Measurements from ENCODE around the gene TCF3. TPM values are rescaled to one million over a fixed set of nuclear protein-coding genes. Genes with fewer than 3 reads are reported as not detected.
"Not testable (repeated sequence)": the region's sequence is repeated elsewhere in the genome, so short reads cannot be mapped to it uniquely, and the experiment has no call there.

Gene TCF3
- total RNA-seq, 6 experiments from 2014 or later, result 74.9 to 102 (median 82.0) TPM

DNA sequence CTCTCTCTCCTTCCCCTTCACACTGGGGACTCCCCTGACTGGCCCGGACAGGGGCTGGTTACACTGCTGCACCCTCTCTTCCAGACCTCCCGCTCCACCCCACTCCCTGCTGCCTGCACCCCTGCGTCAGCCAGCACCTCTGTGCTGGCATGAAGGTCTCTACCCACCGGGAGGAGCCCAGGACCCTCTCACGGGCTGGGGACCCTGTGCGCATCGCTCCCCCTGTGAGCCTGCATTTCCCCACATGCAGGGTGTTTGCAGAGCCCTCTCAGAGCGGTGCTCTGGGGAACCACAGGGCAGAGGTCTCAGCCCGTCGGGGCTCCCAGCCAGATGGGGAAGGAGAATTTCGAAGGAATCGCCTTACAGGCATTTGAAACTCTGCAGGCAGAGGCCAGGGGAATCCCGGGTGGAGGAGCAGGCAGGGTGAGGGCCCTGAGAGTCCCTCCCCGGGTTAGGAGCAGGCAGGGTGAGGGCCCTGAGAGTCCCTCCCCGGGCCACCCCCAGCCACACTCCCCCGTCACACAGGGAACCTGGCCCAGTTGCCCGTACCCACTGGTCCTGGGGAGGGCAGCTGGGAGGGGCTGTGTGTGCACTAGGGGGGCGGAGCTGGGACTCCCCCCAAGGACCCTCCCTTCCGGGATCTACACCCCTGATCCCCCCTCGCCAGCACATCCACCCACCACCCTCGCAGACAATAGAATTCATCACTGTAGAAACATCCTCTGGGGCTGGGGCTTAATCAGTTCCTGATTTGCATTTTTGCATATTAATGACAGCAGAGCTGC, 16.3 kb upstream of the TCF3 start:
- DNase-seq, result no peak
- Mint-ChIP-seq H3K4me1 (ENCODE audit: low read depth) (peaks cover 10% of the 10 kb centered on the region), H3K9me3 (no peaks in the 10 kb centered on the region), H3K27me3 (ENCODE audit: insufficient read depth) (peaks cover 25% of the 10 kb centered on the region), H3K27ac (no peak overlapping the region), H3K36me3 (ENCODE audit: low read depth) (no peaks in the 10 kb centered on the region), H3K4me3 (peak overlapping the region; percentile 16; the same call in 1 of the 2 replicates)
- no peak for TF ChIP-seq CTCF (IDR thresholded peaks at IDR 0.05)

DNA sequence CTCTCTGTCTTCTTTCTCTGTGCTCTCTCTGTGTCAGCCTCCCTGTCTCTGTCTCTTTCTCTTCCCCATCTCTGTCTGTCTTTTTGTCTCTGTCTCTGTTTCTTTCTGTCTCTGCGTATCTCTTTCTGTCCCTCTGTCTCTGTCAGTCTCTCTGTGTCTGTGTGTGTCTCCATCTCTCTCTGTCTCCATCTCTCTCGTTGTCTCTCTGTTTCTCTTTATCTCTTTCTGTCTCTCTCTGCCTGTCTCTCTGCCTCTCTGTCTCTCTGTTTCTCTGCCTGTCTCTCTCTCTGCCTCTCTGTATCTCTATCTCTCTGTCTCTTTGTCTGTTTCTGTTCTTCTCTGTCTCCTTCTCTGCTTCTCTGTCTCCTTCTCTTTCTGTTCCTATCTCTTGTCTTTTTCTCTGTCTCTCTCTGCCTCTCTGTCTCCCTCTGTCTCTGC, 15.7 kb upstream of the TCF3 start:
- Mint-ChIP-seq H3K27ac (no peak overlapping the region), H3K4me1 (ENCODE audit: low read depth) (peaks cover 10% of the 10 kb centered on the region), H3K27me3 (ENCODE audit: insufficient read depth) (peaks cover 20% of the 10 kb centered on the region), H3K9me3 (no peaks in the 10 kb centered on the region), H3K36me3 (ENCODE audit: low read depth) (no peaks in the 10 kb centered on the region), H3K4me3 (peak overlapping the region; percentile 16)
- no peak for TF ChIP-seq CTCF (IDR thresholded peaks at IDR 0.05)
- no peak for DNase-seq

DNA sequence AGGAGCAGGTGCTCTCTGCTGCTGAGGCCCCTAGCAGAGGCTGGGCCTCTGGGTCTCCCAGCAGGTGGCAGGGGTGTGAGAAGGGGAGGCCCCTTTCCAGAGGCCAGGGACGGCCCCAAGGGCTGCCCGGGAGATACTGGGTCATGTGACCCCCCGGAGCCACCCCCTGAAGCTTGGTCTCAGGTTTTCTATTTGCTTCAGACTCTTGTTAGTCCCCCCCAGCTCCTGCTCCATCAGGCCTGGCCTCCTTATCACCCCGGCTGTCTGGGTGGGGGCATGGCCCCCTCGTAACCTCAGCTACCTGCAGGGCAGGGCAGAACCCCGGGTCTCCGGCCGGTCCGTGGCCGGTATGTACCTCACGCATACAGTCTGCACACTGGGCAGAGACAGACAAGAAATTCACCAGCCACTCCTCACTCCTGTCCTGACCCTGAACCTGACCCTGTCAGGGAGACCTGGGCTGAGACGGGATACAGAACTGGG, 13.2 kb upstream of the TCF3 start:
- H3K36me3 Mint-ChIP-seq (ENCODE audit: low read depth), result no peaks in the 10 kb centered on the region
- no peak for TF ChIP-seq CTCF (IDR thresholded peaks at IDR 0.05)

DNA sequence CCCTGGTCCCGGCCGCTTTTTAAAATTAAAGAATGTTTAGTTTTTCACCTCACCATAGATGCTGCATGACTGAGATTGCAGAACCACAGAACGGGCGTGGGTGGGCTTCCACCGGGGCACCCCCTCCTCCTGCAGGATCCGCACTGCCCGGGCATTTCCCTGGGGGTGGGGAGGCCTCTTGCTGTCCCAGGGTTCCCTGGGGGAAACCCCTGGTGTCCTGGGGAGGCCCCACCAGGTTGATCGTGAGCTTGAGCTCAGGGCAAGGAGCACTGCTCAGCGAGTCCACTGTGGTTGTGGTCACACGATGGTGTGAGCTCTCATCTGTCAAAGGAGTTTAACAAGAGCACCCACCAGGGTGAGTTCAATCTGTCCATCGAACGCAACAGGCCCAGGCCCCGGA, 11.4 kb upstream of the TCF3 start:
- H3K4me3 Mint-ChIP-seq, result no peak overlapping the region
- DNase-seq, result no peak
- H3K27ac Mint-ChIP-seq, result no peak overlapping the region
- no peaks in the 10 kb centered on the region for H3K36me3 Mint-ChIP-seq (ENCODE audit: low read depth)
- peaks cover 20% of the 10 kb centered on the region for H3K27me3 Mint-ChIP-seq (ENCODE audit: insufficient read depth)
- peaks cover 10% of the 10 kb centered on the region for H3K4me1 Mint-ChIP-seq (ENCODE audit: low read depth)
- no peaks in the 10 kb centered on the region for H3K9me3 Mint-ChIP-seq
- TF ChIP-seq CTCF (IDR thresholded peaks at IDR 0.05), result no peak

More for the DNA sequence above, 13.2 kb upstream of the TCF3 start:
- no peak overlapping the region for H3K27ac Mint-ChIP-seq
- H3K9me3 Mint-ChIP-seq, result no peaks in the 10 kb centered on the region
- peaks cover 10% of the 10 kb centered on the region for H3K4me1 Mint-ChIP-seq (ENCODE audit: low read depth)
- H3K4me3 Mint-ChIP-seq, result no peak overlapping the region
- no peak for DNase-seq
- H3K27me3 Mint-ChIP-seq (ENCODE audit: insufficient read depth), result peaks cover 18% of the 10 kb centered on the region

- H3K36me3 Mint-ChIP-seq (ENCODE audit: low read depth); H3K9me3 Mint-ChIP-seq; H3K4me3 Mint-ChIP-seq; H3K27ac Mint-ChIP-seq; H3K4me1 Mint-ChIP-seq (ENCODE audit: low read depth); DNase-seq: not testable (repeated sequence)
- peaks cover 16% of the 10 kb centered on the region for H3K27me3 Mint-ChIP-seq (ENCODE audit: insufficient read depth)
These were observed 10.8 kb upstream of the TCF3 start for GRCh38 chr19:1663227-1663626.

GRCh38 chr19:1661995-1662394, 9.6 kb upstream of the TCF3 start:
- Mint-ChIP-seq H3K4me1 (ENCODE audit: low read depth) (no peaks in the 10 kb centered on the region), H3K4me3 (no peak overlapping the region), H3K27ac (no peak overlapping the region), H3K27me3 (ENCODE audit: insufficient read depth) (peaks cover 11% of the 10 kb centered on the region), H3K36me3 (ENCODE audit: low read depth) (no peaks in the 10 kb centered on the region), H3K9me3 (no peaks in the 10 kb centered on the region)
- no peak for DNase-seq
- TF ChIP-seq CTCF (IDR thresholded peaks at IDR 0.05), result no peak
